Hematopoietic multipotent progenitor cell treated with erythropoietin and hydrocortisone succinate and interleukin-3 and kit ligand, for 6 days (in vitro differentiated cells): ENCODE data around the gene CHST8.

Experiments
- DNase-seq: peaks from one replicate; pipeline ENCODE4 v3.0.0-alpha.2; 2015

CHST8 gene

DNA sequence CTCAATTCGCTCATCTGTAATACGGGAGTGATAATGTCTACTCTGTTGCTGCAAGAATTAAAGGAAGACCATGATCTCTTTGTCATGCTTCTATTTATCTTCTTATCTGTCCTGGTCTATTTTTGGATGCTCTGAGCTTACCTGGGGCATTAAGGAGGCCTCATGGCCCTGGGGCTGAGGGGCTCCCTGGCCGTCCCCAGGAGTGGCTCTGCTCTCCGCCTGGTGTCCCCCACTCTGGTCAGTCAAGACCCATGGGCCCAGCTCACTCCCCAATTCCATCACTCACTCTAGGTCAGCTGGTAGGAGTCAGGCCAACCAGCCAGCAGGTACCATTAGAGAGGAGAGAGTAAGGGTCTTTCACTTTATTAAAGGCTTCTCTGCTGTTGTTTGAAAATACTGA, 1.1 kb upstream of the CHST8 start:
- no peak for DNase-seq

GRCh38 chr19:33621065-33621785, 528 bp upstream of the CHST8 start:
- DNase-seq, result no peak

DNA sequence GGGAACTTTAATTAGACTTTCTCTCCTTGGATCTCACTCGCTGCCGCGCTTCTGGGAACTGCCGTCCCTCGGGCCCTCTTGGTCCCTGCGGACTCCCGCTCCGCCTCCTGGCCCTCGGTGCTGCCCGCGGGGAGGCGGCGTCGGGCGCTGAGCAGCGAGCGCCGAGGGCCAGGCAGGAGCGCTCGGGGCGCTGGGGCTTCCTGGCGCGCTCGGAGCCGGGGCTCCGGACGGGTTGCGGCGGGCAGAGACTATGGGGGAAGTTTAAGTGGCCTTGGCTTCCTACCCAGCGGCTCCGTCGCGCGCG, 704 bp downstream of the CHST8 start:
- no peak for DNase-seq

DNA sequence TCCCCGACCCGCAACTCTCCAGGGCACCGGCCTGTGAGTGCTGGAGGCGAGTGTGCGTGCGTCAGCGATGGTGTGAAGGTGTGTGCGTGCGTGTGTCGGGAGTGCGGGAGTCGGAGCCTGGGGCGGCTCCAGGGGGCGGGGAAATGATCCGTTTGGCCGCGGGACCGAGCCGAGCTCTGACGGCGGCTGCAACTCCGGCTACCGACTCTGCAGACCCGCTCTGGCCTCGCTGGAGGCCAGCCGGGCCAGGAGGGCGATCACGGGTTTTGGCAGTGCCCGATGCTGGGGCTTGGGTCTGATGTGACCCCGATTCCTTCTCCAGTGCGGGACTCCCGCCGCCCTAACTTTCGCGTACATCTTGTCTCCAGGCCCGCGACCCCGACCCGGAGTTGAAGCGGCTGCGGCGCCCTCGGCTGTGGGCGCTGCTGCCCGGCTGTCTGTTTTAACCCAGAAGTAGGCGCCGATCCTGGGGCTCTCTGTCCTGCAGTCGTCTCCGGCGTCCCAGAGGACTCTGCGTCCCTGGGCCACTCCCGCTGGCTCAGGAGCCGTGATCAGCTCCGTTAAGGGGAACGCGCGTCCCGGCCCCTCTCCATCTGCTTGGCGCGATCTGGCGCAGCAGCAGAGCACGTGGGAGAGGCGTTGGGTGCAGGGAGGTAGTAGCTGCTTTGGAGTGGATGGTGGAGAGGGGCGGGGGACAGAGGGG, 1.2 kb downstream of the CHST8 start:
- DNase-seq, result no peak

- no peak for DNase-seq
These were observed 2.8 kb downstream of the CHST8 start for GRCh38 chr19:33624586-33624985.

DNA sequence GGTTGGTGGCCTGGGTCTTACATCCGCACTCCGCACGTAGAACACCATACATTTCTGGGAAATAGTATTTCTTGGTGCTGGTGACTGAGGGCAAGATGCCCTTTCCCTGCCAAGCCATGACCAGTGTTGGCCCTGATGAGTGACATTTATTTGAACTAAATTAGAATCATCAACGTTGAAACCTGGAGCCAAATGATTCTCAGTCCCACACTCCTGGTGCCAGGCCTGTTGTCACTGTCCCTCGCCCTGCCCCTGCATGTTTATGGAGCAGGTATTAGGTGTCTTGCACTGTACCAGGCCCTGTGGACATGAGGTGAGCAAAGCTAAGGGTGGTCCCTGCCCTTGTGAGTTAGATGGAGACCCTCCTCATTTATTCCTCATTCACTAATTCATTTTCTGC, 5.8 kb downstream of the CHST8 start:
- DNase-seq, result no peak

DNA sequence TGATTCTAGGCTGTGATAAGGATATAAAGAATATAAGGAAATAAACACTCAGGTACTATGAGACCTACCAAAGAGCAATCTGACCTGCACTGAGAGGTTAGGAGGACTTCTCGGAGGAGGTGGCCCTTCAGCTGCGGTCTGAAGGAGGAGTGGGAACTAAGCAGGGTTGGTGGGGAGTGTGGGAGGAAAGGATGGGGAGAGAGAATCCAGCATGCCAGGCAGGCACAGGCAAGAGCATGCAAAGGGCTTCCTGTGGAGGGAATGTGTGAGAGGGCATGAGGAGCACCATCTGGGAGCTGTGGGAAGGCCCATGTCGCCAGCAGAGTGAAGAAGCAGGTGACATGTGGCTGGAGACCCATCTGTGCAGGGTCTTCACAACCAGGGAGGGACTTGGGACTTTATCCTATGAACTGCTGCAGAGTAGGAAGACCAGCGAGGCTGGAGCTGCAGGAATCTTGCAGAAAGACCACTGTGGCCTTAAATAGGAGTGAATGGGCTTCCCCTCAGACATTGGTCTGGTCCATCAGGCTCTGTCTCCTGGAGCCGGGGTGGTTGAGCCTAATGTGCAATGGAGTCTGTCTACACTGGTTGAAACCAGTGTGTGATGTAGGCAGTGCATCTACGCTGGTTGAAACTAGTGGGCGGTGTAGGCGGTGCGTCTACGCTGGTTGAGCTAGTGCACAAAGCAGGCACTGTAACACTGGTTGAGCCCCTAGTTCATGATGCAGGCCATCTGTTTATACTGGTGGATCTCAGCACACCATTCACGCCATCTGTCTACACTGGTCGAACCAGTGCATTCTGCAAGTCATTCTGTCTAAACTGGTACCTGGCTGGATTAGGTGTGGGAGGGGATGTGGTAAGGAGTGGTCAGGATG, 6.4 kb downstream of the CHST8 start:
- no peak for DNase-seq

DNA sequence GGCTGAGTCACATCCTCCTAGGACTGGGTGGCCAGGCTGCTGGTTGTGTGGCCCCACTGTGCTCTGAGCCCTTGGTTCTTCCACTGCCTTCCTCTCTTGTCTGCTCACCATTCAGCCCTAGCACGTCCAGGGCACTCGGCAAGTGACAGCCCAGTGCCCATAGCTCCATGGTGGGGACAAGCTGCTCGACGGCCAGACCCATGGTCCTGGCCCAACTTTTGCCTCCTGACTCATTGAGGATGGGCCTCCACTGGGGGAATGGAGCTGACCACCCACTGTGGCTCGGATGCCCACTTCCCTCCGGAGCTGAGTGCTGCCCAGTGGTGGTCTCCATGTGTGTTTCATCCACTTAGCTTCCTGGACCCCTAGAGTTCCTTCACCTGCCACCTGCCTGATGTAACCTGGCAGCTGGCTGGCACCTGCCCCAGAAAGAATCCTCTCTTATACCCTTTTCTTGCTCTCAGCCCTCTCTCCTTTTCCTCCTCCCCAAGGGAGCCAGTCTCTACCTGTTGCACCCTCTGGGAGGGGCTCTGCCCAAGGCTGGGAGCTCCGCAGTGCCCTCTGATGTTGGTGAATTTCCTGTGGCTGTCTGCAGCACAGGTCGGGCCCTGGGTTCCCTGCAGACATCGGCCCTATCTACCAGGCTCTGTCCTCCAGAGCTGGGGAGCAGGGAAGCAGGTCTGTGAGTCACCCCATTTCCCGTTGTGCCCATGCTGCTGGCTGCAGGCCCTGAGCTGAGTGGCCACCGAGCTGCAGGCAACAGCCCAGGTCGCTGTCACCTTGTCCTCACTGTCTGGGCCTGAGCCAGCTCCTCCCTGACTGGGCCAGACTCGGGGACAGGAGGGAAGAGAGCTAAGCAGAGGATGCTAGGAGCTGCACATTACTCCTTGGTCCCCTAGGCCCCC, 7.4 kb downstream of the CHST8 start:
- DNase-seq, result no peak

DNA sequence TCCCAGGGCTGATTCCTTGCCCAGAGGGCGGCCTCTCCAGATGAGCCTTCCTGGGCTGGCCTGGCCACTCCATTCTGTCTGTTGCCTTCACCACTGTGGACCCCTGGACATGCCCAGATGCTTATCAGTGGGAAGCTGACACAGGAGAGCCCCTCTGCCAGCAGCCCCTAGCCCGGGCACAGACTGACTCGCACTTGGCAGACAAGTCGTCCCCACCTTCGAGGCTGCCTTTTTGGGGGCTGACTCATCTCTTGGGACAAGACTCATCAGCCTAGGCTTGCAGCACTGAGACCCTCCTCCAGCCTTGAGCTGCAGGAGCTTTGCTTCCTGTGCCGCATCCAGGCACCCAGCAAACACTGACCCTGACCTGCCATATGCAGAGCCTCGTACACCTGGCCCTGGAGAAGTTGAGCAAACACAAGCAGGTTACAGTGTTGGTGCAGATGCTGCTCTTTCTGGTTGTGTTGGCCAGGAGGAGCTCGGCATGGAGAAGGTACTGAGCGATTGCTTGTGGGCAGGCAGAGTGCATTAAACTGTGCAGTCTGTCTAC, 8.1 kb downstream of the CHST8 start:
- no peak for DNase-seq

GRCh38 chr19:33630880-33631608, 9.3 kb downstream of the CHST8 start:
- no peak for DNase-seq

GRCh38 chr19:33631609-33631973, 9.8 kb downstream of the CHST8 start:
- DNase-seq, result no peak

- no peak for DNase-seq
These were observed 12.8 kb downstream of the CHST8 start for GRCh38 chr19:33634361-33635091.

- no peak for DNase-seq
These were observed 16.6 kb downstream of the CHST8 start for GRCh38 chr19:33638167-33639034.

- DNase-seq, result no peak
These were observed 17.4 kb downstream of the CHST8 start for GRCh38 chr19:33639035-33639681.

- DNase-seq, result no peak
These were observed 19.0 kb downstream of the CHST8 start for GRCh38 chr19:33640773-33641172.

GRCh38 chr19:33641261-33641660, 19.5 kb downstream of the CHST8 start:
- DNase-seq, result no peak

GRCh38 chr19:33641956-33642498, 20.3 kb downstream of the CHST8 start:
- no peak for DNase-seq

DNA sequence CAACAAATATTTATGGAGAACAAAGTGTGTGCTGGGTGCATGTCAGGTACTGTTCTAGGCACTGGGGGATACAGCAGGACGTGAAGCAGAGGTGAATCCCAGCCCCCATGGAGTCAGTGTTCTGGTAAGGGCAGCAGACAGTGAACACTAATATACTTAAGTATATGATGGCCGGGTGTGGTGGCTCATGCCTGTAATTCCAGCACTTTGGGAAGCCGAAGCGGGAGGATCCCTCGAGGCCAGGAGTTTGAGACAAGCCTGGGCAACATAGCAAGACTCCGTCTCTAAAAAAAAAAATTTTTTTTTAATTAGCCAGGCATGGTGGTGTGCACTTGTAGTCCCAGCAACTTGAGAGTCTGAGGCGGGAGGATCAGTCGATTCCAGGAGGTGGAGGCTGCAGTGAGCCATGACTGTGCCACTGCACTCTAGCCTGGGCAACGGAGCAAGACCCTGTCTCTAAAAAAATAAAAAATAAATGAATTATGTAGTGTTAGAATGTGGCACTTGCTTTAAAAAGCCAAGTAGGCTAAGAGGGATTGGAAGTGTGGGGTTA, 22.6 kb downstream of the CHST8 start:
- no peak for DNase-seq

- no peak for DNase-seq
These were observed 24.6 kb downstream of the CHST8 start for GRCh38 chr19:33646306-33646705.
